Inferior parietal cortex (tissue), 1 donor: ENCODE measurements around the gene TEX101.

Experiments
- DNase-seq: peaks from one replicate; pipeline ENCODE4 v3.0.0-alpha.2; 2016; ENCODE audit errors: extremely low spot score

The TEX101 gene

GRCh38 chr19:43446746-43447489 lies 32.2 kb downstream of the TEX101 start:
- peak; percentile 92 for DNase-seq

- no peak for DNase-seq
Observed at GRCh38 chr19:43447655-43448054, 33.0 kb downstream of the TEX101 start.

- no peak for DNase-seq
Observed at GRCh38 chr19:43450545-43450997, 35.9 kb downstream of the TEX101 start.

GRCh38 chr19:43452582-43452981 lies 37.9 kb downstream of the TEX101 start:
- DNase-seq = no peak

- no peak for DNase-seq
Observed at GRCh38 chr19:43454031-43454430, 39.3 kb downstream of the TEX101 start.

GRCh38 chr19:43455321-43456113 lies 40.8 kb downstream of the TEX101 start:
- DNase-seq = no peak

- DNase-seq = no peak
Observed at GRCh38 chr19:43457809-43458208, 43.1 kb downstream of the TEX101 start.

- DNase-seq = no peak
Observed at GRCh38 chr19:43460362-43461016, 45.8 kb downstream of the TEX101 start.

- no peak for DNase-seq
Observed at GRCh38 chr19:43461303-43461702, 46.6 kb downstream of the TEX101 start.

GRCh38 chr19:43462383-43462782 lies 47.7 kb downstream of the TEX101 start:
- no peak for DNase-seq

GRCh38 chr19:43462785-43463380 lies 48.2 kb downstream of the TEX101 start:
- no peak for DNase-seq

GRCh38 chr19:43463381-43464133 lies 48.9 kb downstream of the TEX101 start:
- peak; percentile 74 for DNase-seq

- DNase-seq = no peak
Observed at GRCh38 chr19:43464134-43464775, 49.6 kb downstream of the TEX101 start.

- no peak for DNase-seq
Observed at GRCh38 chr19:43465468-43466120, 50.9 kb downstream of the TEX101 start, which contains the start of gene LYPD3. Gene LYPD3, minus strand, starts transcription at chr19:43465608. Its CDS starts 37 bp downstream, at chr19:43465571.

GRCh38 chr19:43466793-43467192 lies 52.1 kb downstream of the TEX101 start:
- DNase-seq = no peak

- no peak for DNase-seq
Observed at GRCh38 chr19:43467276-43467675, 52.6 kb downstream of the TEX101 start.

- DNase-seq = no peak
Observed at GRCh38 chr19:43467730-43468129, 53.0 kb downstream of the TEX101 start.
